Transverse colon (tissue), 4 donors: ENCODE measurements around the gene WDR27. TPM values are rescaled to one million over a fixed set of nuclear protein-coding genes. Genes with fewer than 3 reads are reported as not detected.

Experiments
- DNase-seq: peaks from one replicate; pipeline ENCODE4 v3.0.0-alpha.2; 2019
- H3K27ac ChIP-seq, 4 donors: fragments of 200-600 bp; sonication (generic); 2 replicates each; pipeline ENCODE4 v1.5.1; 2016 to 2018; ENCODE audit warnings: inconsistent platforms in 4 of 4
- H3K27me3 ChIP-seq: fragments of 200-600 bp; sonication (generic); 2 replicates; pipeline ENCODE4 v1.5.1; 2017; ENCODE audit warnings: inconsistent platforms
- H3K36me3 ChIP-seq, 4 donors: fragments of 200-600 bp; sonication (generic); 2 replicates each; pipeline ENCODE4 v1.5.1; 2017 to 2019; ENCODE audit warnings: inconsistent platforms in 4 of 4
- H3K4me1 ChIP-seq, 4 donors: fragments of 200-600 bp; sonication (generic); 2 replicates each; pipeline ENCODE4 v1.5.1; 2017 to 2020; ENCODE audit warnings: inconsistent platforms in 4 of 4
- H3K4me3 ChIP-seq, 4 donors: fragments of 200-600 bp; sonication (generic); 1 replicate in 1 of 4; 2 replicates in 3 of 4; pipeline versions ENCODE4 v1.5.1 to v1.6.1; 2017 to 2019; ENCODE audit warnings: inconsistent platforms in 4 of 4
- H3K9me3 ChIP-seq, 2 donors: fragments of 200-600 bp; sonication (generic); 2 replicates each; pipeline ENCODE4 v1.5.1; 2017 to 2019; ENCODE audit warnings: inconsistent platforms in 2 of 2
- CTCF ChIP-seq, 5 experiments: fragments of 200-600 bp in 3 of 5; fragments of 450-650 bp in 2 of 5; sonication (generic) in 3 of 5; IDR thresholded peaks; 1 replicate in 2 of 5; 2 replicates in 3 of 5; pipeline ENCODE4 v1.5.1; 2016 to 2017; ENCODE audit warnings: antibody characterized with exemption in 5 of 5, inconsistent platforms in 3 of 5, mild to moderate bottlenecking in 2 of 5, moderate library complexity in 1 of 5
- EP300 ChIP-seq: sonication (generic); formaldehyde crosslinking; IDR thresholded peaks from one replicate; pipeline ENCODE4 v1.6.1; 2017; ENCODE audit warnings: antibody characterized with exemption, low read depth
- POLR2A ChIP-seq: fragments of 450-650 bp; IDR thresholded peaks from one replicate; pipeline ENCODE4 v1.6.1; 2016; ENCODE audit warnings: antibody characterized with exemption, mild to moderate bottlenecking, moderate library complexity
- POLR2AphosphoS5 ChIP-seq, 3 donors: sonication (generic); formaldehyde crosslinking; IDR thresholded peaks; one replicate each; pipeline ENCODE4 v1.6.1; 2016; ENCODE audit warnings: antibody characterized with exemption in 3 of 3
- WGBS, 2 donors: methylation state at CpG; one replicate each; pipeline ENCODE4 v1.1.5; 2018; ENCODE audit warnings: low coverage in 1 of 2; 5-methylcytosine and 5-hydroxymethylcytosine counted together
- in situ Hi-C, 4 donors: fragments of 200-750 bp; cut with MboI; loops; one replicate each; pipeline versions ENCODE4 v1.15.0 to v1.15.1; 2017; ENCODE audit warnings: low sequenced_read_pairs in 3 of 4, low pct_ligation_motif_present in 1 of 4, low pct_unique_long_range_greater_than_20kb in 1 of 4
- intact Hi-C: fragments of 100-400 bp; cut with DNase I; formaldehyde crosslinking; loops from one replicate; pipeline ENCODE4 v1.15.1; 2023; ENCODE audit warnings: low total_unique reads
- total RNA-seq, 4 donors: library from RNA; depleted of rRNA; stranded (reverse); fragments of >200 nt; gene quantifications; one replicate each; pipeline ENCODE4 v1.1.0, GENCODE V29; 2016

Gene WDR27
- total RNA-seq, 4 donors from 2014 or later: 44.9 to 75.0 (median 57.0) TPM

GRCh38 chr6:169411296-169411695 lies 290.5 kb downstream of the WDR27 start:
- Histone ChIP-seq H3K4me3 (no peak overlapping the region), H3K9me3 (peaks cover 15 to 16% of the 10 kb centered on the region in 2 donors), H3K27ac (no peak overlapping the region), H3K36me3 (no peaks in the 10 kb centered on the region), H3K4me1 (no peaks in the 10 kb centered on the region), H3K27me3 (no peaks in the 10 kb centered on the region)
- 96% methylated on average over 7 of the region's 9 CpGs; no CpG with 5 or more reads in 1 of the 2 donors for WGBS, 2 donors
- intact Hi-C loops: no loop called here
- no peak for DNase-seq
- in situ Hi-C loops: no loop called here
- TF ChIP-seq POLR2A: no peak
- no peak for TF ChIP-seq CTCF (IDR thresholded peaks at IDR 0.05)
- no peak for TF ChIP-seq POLR2AphosphoS5 (IDR thresholded peaks at IDR 0.05)
- no peak for TF ChIP-seq EP300

- H3K4me1 ChIP-seq: no peaks in the 10 kb centered on the region
- TF ChIP-seq CTCF (IDR thresholded peaks at IDR 0.05): no peak
- TF ChIP-seq POLR2A: no peak
- TF ChIP-seq EP300: no peak
- no peak for TF ChIP-seq POLR2AphosphoS5 (IDR thresholded peaks at IDR 0.05)
- H3K36me3 ChIP-seq: no peaks in the 10 kb centered on the region
- no peak for DNase-seq
- no peak overlapping the region for H3K27ac ChIP-seq
- peaks cover 5 to 9% of the 10 kb centered on the region in 2 donors for H3K9me3 ChIP-seq
- in situ Hi-C loops: no loop called here
- H3K27me3 ChIP-seq: no peaks in the 10 kb centered on the region
- 82 to 100% methylated on average over 1 to 4 of the region's 4 CpGs for WGBS, 2 donors
- intact Hi-C loops: no loop called here
- no peak overlapping the region for H3K4me3 ChIP-seq
Observed at GRCh38 chr6:169409742-169410312, 292.0 kb downstream of the WDR27 start.

GRCh38 chr6:169407325-169407724 lies 294.5 kb downstream of the WDR27 start:
- Histone ChIP-seq H3K4me3 (no peak overlapping the region), H3K36me3 (no peaks in the 10 kb centered on the region), H3K27me3 (no peaks in the 10 kb centered on the region), H3K27ac (no peak overlapping the region), H3K4me1 (no peaks in the 10 kb centered on the region), H3K9me3 (no peaks in the 10 kb centered on the region)
- intact Hi-C loops: no loop called here
- 37 to 54% methylated on average over 5 of the region's 5 CpGs for WGBS, 2 donors
- no peak for TF ChIP-seq POLR2A
- TF ChIP-seq POLR2AphosphoS5 (IDR thresholded peaks at IDR 0.05): no peak
- no peak for TF ChIP-seq EP300
- no peak for TF ChIP-seq CTCF (IDR thresholded peaks at IDR 0.05)
- DNase-seq: no peak
- in situ Hi-C loops: no loop called here

Other genes starting within 250 kb of the WDR27 start
- 10 to 100 TPM; 20.5 to 45.2 (median 40.5) TPM for gene C6orf120, start 97 bp upstream of the WDR27 start, total RNA-seq
- 10 to 100 TPM; 21.3 to 49.9 (median 25.3) TPM for gene PHF10, start 22.5 kb upstream of the WDR27 start, total RNA-seq
- 1 to 10 TPM; 3.3 to 7.5 (median 4.4) TPM for gene DYNLT2, start 49.5 kb upstream of the WDR27 start, total RNA-seq
- gene ERMARD, start 49.6 kb upstream of the WDR27 start, total RNA-seq: 10 to 100 TPM; 15.7 to 29.5 (median 20.8) TPM